Amygdala (tissue), 56 donors: ENCODE results near the gene VSIR.

Source experiments
- DNase-seq, 56 donors: peaks; one replicate each; lab custom pipeline; 2025; lab: John Stamatoyannopoulos, UW

VSIR gene

DNA sequence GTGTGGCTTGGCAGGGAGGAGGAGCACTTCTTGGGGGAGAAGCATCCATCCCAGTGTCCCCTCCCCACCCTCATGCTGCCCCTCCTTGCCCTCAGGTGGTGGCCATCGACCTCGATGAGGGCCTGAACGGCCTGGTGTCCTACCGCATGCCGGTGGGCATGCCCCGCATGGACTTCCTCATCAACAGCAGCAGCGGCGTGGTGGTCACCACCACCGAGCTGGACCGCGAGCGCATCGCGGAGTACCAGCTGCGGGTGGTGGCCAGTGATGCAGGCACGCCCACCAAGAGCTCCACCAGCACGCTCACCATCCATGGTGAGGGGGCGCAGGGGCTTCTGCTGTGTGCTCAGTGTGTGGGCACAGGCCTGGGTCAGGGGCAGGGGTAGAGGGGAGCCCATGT is 68.5 kb downstream of the VSIR start:
- DNase-seq: no peak

DNA sequence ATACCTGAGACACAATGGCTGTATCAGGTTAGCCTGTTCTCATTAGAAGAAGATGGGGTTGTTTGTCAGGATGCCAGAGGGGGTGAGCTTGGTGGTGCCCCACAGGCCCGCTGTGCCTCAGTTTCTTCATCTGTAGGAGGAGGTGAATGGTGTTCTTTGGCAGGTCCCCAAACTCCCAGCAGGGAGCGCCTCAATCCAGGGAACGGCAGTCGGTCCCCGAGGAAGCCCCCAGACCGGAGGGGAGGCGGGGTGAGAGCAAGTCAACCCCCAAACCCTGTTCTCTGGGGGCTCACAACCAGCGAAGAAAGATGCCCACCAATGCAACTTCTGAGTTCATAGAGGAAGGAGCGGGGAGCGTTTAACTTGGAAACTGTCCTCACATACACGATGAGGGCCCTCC is 69.7 kb downstream of the VSIR start:
- no peak for DNase-seq

DNA sequence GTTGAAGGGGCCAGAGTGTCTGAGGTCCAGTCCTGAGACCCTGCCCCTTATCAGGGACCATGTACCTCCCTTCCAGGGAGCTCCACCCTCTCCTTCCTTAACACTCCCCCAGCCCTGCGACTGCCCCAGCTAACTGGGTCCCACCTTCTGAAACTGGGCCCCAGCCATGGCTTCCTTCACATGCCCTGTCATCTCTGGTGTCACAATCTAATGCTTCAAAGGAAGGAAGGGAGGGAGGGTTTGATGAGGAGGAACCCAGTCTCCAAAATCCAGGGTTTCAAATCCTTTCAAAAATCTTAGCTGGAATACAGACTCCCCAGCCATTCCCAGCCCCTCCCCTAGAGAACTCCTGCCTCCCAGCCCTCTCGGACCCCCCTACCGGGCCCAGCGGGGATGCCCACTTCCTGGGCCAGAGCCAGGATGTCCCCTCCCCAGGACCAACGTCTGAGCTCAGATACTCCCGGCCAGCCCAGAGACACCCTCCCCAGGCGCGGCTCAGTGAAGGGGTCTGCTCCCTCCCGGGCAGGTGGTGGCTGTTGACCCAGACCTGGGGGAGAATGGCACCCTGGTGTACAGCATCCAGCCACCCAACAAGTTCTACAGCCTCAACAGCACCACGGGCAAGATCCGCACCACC is 71.7 kb downstream of the VSIR start:
- DNase-seq: no peak

DNA sequence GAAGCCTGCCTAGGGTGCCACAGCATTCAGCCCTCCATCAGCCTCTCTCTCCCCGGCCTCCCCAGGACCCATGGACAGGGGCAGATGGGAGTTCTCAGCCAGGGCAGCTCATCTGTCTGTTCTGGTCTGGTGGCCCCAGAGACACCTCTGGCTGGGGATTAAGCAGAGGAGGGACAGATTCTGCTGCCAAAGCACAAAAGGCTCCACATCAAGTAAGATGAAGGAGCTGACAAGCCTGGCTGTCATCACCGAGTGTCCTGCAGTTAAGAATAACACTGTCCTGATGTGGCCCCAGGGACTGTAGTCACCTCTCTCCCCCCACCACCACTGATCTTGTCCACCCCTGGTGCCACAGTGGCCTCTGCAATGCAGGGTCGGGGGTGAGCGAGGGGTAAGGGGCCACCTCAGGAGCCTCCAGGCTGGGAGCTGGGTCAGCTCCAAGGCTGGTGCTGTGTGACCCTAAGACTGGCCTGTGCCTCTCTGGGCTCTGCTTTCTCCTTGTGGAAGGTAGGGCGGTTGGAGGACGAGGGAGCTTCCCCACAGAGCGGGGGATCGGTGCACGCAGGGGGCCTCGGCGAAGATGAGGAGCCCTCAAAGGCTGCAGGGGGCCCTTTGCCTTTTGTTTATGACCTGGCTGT is 72.5 kb downstream of the VSIR start:
- DNase-seq: no peak

DNA sequence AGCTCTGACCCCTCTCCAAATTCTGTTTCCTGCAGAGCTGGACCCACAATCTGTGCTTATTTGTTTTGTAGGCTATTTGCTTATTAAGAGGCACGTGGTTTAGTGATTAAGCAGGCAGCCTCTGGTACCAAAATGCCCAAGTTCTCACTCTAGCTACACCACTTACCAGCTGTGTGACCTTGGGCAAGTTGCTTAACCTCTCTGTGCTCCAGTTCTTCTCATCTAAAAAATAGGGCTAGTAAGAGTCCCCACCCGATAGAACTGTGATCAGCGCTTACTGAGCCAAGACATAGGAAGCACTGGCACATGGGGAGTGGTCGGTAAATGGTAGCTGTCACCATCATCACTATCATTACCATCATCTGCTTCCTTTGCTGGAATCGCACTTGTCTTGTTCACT is 74.6 kb downstream of the VSIR start:
- no peak for DNase-seq

DNA sequence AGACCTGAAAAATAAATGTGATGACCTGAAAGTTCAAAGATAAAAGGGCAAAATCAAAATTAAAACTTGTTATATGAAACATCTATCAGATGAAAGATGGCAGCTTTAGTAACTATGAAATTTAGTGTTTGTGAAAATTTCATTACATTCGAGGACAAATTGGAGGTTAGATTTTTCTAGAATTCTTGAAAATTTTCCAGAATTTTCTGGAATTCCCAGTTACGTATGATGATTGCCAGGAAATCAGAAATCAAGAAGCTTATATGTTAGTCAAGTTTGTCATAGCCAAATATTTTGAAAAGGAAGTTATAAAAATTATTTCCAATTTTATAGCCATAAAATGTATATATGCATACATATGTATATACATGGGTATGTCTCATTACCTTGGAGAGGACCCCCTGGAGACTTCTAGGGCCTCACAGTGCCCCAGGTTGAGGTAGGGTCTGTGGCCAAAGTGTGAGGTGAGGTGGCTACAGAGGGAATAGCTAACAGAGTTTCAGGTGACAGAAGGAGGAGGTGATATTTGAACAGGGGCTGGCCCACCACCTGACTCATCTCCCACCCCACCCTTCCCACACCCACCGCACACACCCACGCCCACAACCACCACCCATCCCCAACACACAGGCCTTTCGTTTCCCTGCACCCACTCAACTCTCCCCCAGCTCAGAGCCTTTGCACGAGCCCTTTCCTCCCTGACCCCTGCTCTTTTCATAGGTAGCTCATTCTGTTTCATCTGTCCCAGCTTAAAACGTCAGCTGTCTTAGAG is 75.2 kb downstream of the VSIR start:
- no peak for DNase-seq
